GM12878 (cell line): Measurements from ENCODE around the gene POLR3A. TPM values are rescaled to one million over a fixed set of nuclear protein-coding genes. Genes with fewer than 3 reads are reported as not detected.

Experiments used
- ATAC-seq: fragments of 200-7000 bp; cut with Tn5 transposase; 3 replicates; pipeline ENCODE4 v1.9.1; 2020; ENCODE audit warnings: mild to moderate bottlenecking, moderate library complexity
- BruUV-seq: library from RNA; stranded (reverse); fragments of 400-500 nt; replicated peaks from 2 replicates; lab custom pipeline; 2021; lab: Mats Ljungman, UMichigan
- CTCF ChIA-PET: fragments of 300-600 bp; sonication (Branson Sonifier 250); formaldehyde crosslinking; extraction: SDS; loops from one replicate; lab custom pipeline; 2021; ENCODE audit warnings: inconsistent platforms; lab: Yijun Ruan, JAX
- POLR2A ChIA-PET: fragments of 350-600 bp; formaldehyde crosslinking; extraction: SDS; loops from one replicate; lab custom pipeline; 2021; ENCODE audit warnings: inconsistent platforms; lab: Charles Lee
- RAD21 ChIA-PET: fragments of 300-600 bp; sonication (Branson Sonifier 250); formaldehyde crosslinking; loops from one replicate; lab custom pipeline; 2023; ENCODE audit warnings: antibody characterized with exemption; ENCODE audit not compliant: unreplicated experiment; lab: Charles Lee
- SMC1A ChIA-PET: fragments of 300-600 bp; sonication (Branson Sonifier 250); formaldehyde crosslinking; loops from one replicate; lab custom pipeline; 2023; ENCODE audit not compliant: unreplicated experiment, uncharacterized antibody; lab: Charles Lee
- DNase-seq: peaks from one replicate; pipeline ENCODE4 v3.0.0-alpha.2; 2011; ENCODE audit warnings: low read depth, low spot score
- FAIRE-seq: peaks from 3 replicates; lab custom pipeline; 2011; peaks lifted over from hg19 to GRCh38; lab: Jason Lieb, UNC
- H2AFZ ChIP-seq: 2 replicates; pipeline ENCODE4 v1.6.0; 2011; ENCODE audit warnings: low read depth, low read length, control low read depth; ENCODE audit not compliant: control insufficient read depth
- H3K27ac ChIP-seq: 2 replicates; pipeline ENCODE4 v1.5.1; 2011; ENCODE audit warnings: control low read depth; ENCODE audit not compliant: control insufficient read depth, insufficient read depth
- H3K27me3 ChIP-seq, 2 experiments: replicated peaks in 1 of 2; 2 replicates each; pipeline versions ENCODE4 v1.6.0 to v1.6.1; 2011; ENCODE audit warnings: low read length in 1 of 2; ENCODE audit not compliant: control insufficient read depth in 2 of 2, insufficient read depth in 2 of 2
- H3K36me3 ChIP-seq, 2 experiments: 2 replicates each; pipeline ENCODE4 v1.5.1; 2011; ENCODE audit warnings: low read length in 1 of 2; ENCODE audit not compliant: control insufficient read depth in 2 of 2, insufficient read depth in 2 of 2
- H3K4me1 ChIP-seq: 2 replicates; pipeline ENCODE4 v1.6.1; 2011; ENCODE audit warnings: mild to moderate bottlenecking, low read length, moderate library complexity, mixed read lengths; ENCODE audit not compliant: control insufficient read depth, insufficient read depth
- H3K4me2 ChIP-seq: 2 replicates; pipeline ENCODE4 v1.6.0; 2011; ENCODE audit warnings: control low read depth; ENCODE audit not compliant: control insufficient read depth, insufficient read depth
- H3K4me3 ChIP-seq: fragments of 200-600 bp; sonication (generic); 2 replicates; pipeline ENCODE4 v1.5.1; 2016
- H3K79me2 ChIP-seq: 2 replicates; pipeline ENCODE4 v1.6.0; 2011; ENCODE audit warnings: low read length; ENCODE audit not compliant: control insufficient read depth, insufficient read depth
- H3K9ac ChIP-seq: 2 replicates; pipeline ENCODE4 v1.8.0; 2011; ENCODE audit warnings: low read length, control low read depth, mixed read lengths; ENCODE audit not compliant: control insufficient read depth, insufficient read depth
- H3K9me3 ChIP-seq: replicated peaks from 3 replicates; pipeline ENCODE4 v1.5.1; 2011; ENCODE audit warnings: mild to moderate bottlenecking, low read length; ENCODE audit not compliant: control insufficient read depth, insufficient read depth
- H4K20me1 ChIP-seq: 2 replicates; pipeline ENCODE4 v1.6.0; 2011; ENCODE audit not compliant: control insufficient read depth, insufficient read depth
- BACH1 ChIP-seq: fragments of 450-650 bp; IDR thresholded peaks from 2 replicates; pipeline ENCODE4 v1.6.1; 2017; ENCODE audit warnings: mild to moderate bottlenecking, borderline replicate concordance
- CEBPB ChIP-seq, 2 experiments: fragments of 150-350 bp in 1 of 2; IDR thresholded peaks; 2 replicates each; pipeline ENCODE4 v1.6.1; 2012 to 2014; ENCODE audit warnings: low read depth in 2 of 2, low read length in 2 of 2, borderline replicate concordance in 1 of 2, inconsistent platforms in 1 of 2
- EED ChIP-seq: sonication (generic); IDR thresholded peaks from 2 replicates; pipeline ENCODE4 v1.6.1; 2016; ENCODE audit warnings: antibody characterized with exemption, low read depth
- ESRRA ChIP-seq: IDR thresholded peaks from 2 replicates; pipeline ENCODE4 v1.6.1; 2012; ENCODE audit warnings: mild to moderate bottlenecking, low read length, improper control_type of control experiment
- FOXK2 ChIP-seq: fragments of 450-650 bp; IDR thresholded peaks from 2 replicates; pipeline ENCODE4 v1.6.1; 2017; ENCODE audit warnings: mild to moderate bottlenecking, moderate library complexity
- HDAC6 ChIP-seq: fragments of 200-600 bp; sonication (generic); IDR thresholded peaks from one replicate; pipeline ENCODE4 v1.8.0; 2017; ENCODE audit warnings: antibody characterized with exemption; ENCODE audit not compliant: unreplicated experiment
- JUND ChIP-seq: IDR thresholded peaks from 2 replicates; pipeline ENCODE4 v1.6.1; 2012; ENCODE audit warnings: low read depth, mild to moderate bottlenecking, low read length, improper control_type of control experiment, moderate library complexity
- NR2C1 ChIP-seq: fragments of 450-650 bp; IDR thresholded peaks from 2 replicates; pipeline ENCODE4 v1.6.1; 2017; ENCODE audit warnings: antibody characterized with exemption, mild to moderate bottlenecking, moderate library complexity
- NR2F1 ChIP-seq: fragments of 450-650 bp; conservative IDR thresholded peaks from 2 replicates; pipeline ENCODE4 v1.6.1; 2017; ENCODE audit warnings: mild to moderate bottlenecking
- PAX8 ChIP-seq: fragments of 450-650 bp; IDR thresholded peaks from 2 replicates; pipeline ENCODE4 v1.6.1; 2017; ENCODE audit warnings: mild to moderate bottlenecking, moderate library complexity
- RUNX3 ChIP-seq: IDR thresholded peaks from 2 replicates; pipeline ENCODE4 v1.6.1; 2012; ENCODE audit warnings: low read length, inconsistent platforms
- SMAD5 ChIP-seq: IDR thresholded peaks from 2 replicates; pipeline ENCODE4 v1.6.1; 2016; ENCODE audit warnings: antibody characterized with exemption, low read depth
- SREBF1 ChIP-seq: IDR thresholded peaks from 2 replicates; pipeline ENCODE4 v1.6.1; 2012; ENCODE audit warnings: mild to moderate bottlenecking, low read length
- STAT1 ChIP-seq: fragments of 450-650 bp; conservative IDR thresholded peaks from 2 replicates; pipeline ENCODE4 v1.6.1; 2014; ENCODE audit warnings: antibody characterized with exemption, mild to moderate bottlenecking
- USF1 ChIP-seq: IDR thresholded peaks from 2 replicates; pipeline ENCODE4 v1.6.1; 2011; ENCODE audit warnings: borderline replicate concordance, low read depth, mild to moderate bottlenecking, moderate library complexity, mixed read lengths, low read length; ENCODE audit not compliant: insufficient read depth; ENCODE audit errors: extremely low read length
- ZBTB40 ChIP-seq: fragments of 450-650 bp; IDR thresholded peaks from 2 replicates; pipeline ENCODE4 v1.6.1; 2016; ENCODE audit warnings: mild to moderate bottlenecking, moderate library complexity, borderline replicate concordance
- ZNF217 ChIP-seq: fragments of 450-650 bp; IDR thresholded peaks from 2 replicates; pipeline ENCODE4 v1.6.1; 2017; ENCODE audit warnings: antibody characterized with exemption, mild to moderate bottlenecking
- WGBS: methylation state at CpG from one replicate; pipeline ENCODE4 v1.1.6; 2016; ENCODE audit warnings: low lambda C conversion rate; ENCODE audit not compliant: insufficient replicate concordance, insufficient coverage; ENCODE audit errors: missing lambda C conversion rate; 5-methylcytosine and 5-hydroxymethylcytosine counted together
- in situ Hi-C: fragments of 300-500 bp; cut with MboI; formaldehyde crosslinking; loops from 9 replicates; pipeline ENCODE4 v1.14.3; 2018; ENCODE audit warnings: mixed read lengths
- intact Hi-C: fragments of 100-400 bp; cut with micrococcal nuclease; formaldehyde crosslinking; loops from one replicate; pipeline ENCODE4 v1.14.2; 2022; ENCODE audit not compliant: unreplicated experiment
- polyA plus RNA-seq, 11 experiments: library from polyadenylated mRNA; depleted of rRNA in 4 of 11; unstranded in 6 of 11; stranded (reverse) in 5 of 11; fragments of >200 nt; fragmentation: Nextera tagmentation in 4 of 11; fragmentation: Illumina TruSeq in 1 of 11; extraction: Ambion mirVana in 4 of 11; extraction: Trizol in 1 of 11; gene quantifications; 1 replicate in 1 of 11; 2 replicates in 10 of 11; pipeline versions ENCODE4 v1.2.1 to v1.2.3, GENCODE V29; 2011 to 2016; ENCODE audit warnings: inconsistent platforms in 2 of 11, missing spikeins in 2 of 11, low read depth in 1 of 11
- total RNA-seq, 4 experiments: library from RNA; depleted of rRNA in 3 of 4; stranded (reverse); fragments of >200 nt in 3 of 4; fragmentation: Illumina TruSeq in 1 of 4; extraction: Trizol in 1 of 4; gene quantifications; 2 replicates each; pipeline versions ENCODE4 v1.2.1 to v1.2.3, GENCODE V29; 2013 to 2021

Gene POLR3A
- total and polyA plus RNA-seq, 10 of the 15 experiments (the other 5 are each of a cell fraction or from before 2014, with no cell fraction given) = 5.4 to 20.4 (median 14.4) TPM

- ChIA-PET RAD21 (no interaction called here), SMC1A (no interaction called here), POLR2A (no interaction called here), CTCF (no interaction called here)
- BruUV-seq = no TSS peak
- H3K4me1 ChIP-seq = no peaks in the 10 kb centered on the region
- H3K4me3 ChIP-seq = no peak overlapping the region
- no peaks in the 10 kb centered on the region for H3K27me3 ChIP-seq
- intact Hi-C loops = no loop called here
- no peak overlapping the region for H2AFZ ChIP-seq
- no peaks in the 10 kb centered on the region for H3K79me2 ChIP-seq
- 84% methylated on average over 16 of the region's 16 CpGs for WGBS
- no peak overlapping the region for H3K9ac ChIP-seq
- peaks cover 30 to 37% of the 10 kb centered on the region in 2 experiments; a peak in 3 of 4 replicates for H3K36me3 ChIP-seq
- DNase-seq (no peak), ATAC-seq (no peak), FAIRE-seq (no peak)
- H3K27ac ChIP-seq = no peak overlapping the region
- H3K4me2 ChIP-seq = no peak overlapping the region
- in situ Hi-C loops = no loop called here
- no peaks in the 10 kb centered on the region for H3K9me3 ChIP-seq
- H4K20me1 ChIP-seq = no peaks in the 10 kb centered on the region
- no peak for TF ChIP-seq ZNF217
- no peak for TF ChIP-seq ZBTB40
- no peak for TF ChIP-seq SMAD5
- no peak for TF ChIP-seq ESRRA
- no peak for TF ChIP-seq NR2F1
- TF ChIP-seq PAX8 = no peak
- no peak for TF ChIP-seq FOXK2
- no peak for TF ChIP-seq HDAC6
- TF ChIP-seq JUND = no peak
- no peak for TF ChIP-seq STAT1
- TF ChIP-seq RUNX3 = no peak
- TF ChIP-seq CEBPB (IDR thresholded peaks at IDR 0.05; ENCODE audit: borderline replicate concordance in 1 of 2, low read depth in 2 of 2, low read length in 2 of 2) = no peak
- TF ChIP-seq NR2C1 = no peak
- TF ChIP-seq SREBF1 = no peak
- TF ChIP-seq EED = no peak
- no peak for TF ChIP-seq BACH1
- TF ChIP-seq USF1 = no peak
Measured at GRCh38 chr10:77983384-77984341, 45.7 kb downstream of the POLR3A start.
